SK-N-MC (cell line): ENCODE data around the gene ACR.

Experiments used
- DNase-seq: peaks from one replicate; pipeline ENCODE4 v3.0.0-alpha.2; 2011; ENCODE audit warnings: low read depth, low spot score
- H3K27ac ChIP-seq: fragments of 200-600 bp; sonication (generic); 2 replicates; pipeline ENCODE4 v1.5.1; 2016; ENCODE audit warnings: mixed run types
- H3K36me3 ChIP-seq: fragments of 200-600 bp; sonication (generic); 2 replicates; pipeline ENCODE4 v1.6.1; 2017; ENCODE audit warnings: antibody characterized with exemption, low read length, mixed read lengths; ENCODE audit not compliant: insufficient read depth
- H3K4me3 ChIP-seq: fragments of 200-600 bp; sonication (generic); 2 replicates; pipeline ENCODE4 v1.5.1; 2016
- H3K9ac ChIP-seq: fragments of 200-600 bp; sonication (generic); 2 replicates; pipeline ENCODE4 v1.8.0; 2017; ENCODE audit warnings: mixed run types, mixed read lengths; ENCODE audit not compliant: insufficient read length
- H3K9me3 ChIP-seq: fragments of 200-600 bp; sonication (generic); 2 replicates; pipeline ENCODE4 v1.6.1; 2017; ENCODE audit warnings: low read depth, mild to moderate bottlenecking, antibody characterized with exemption, low read length, moderate library complexity, mixed read lengths
- EZH2 ChIP-seq: fragments of 200-600 bp; sonication (generic); IDR thresholded peaks from one replicate; pipeline ENCODE4 v1.6.1; 2017; ENCODE audit warnings: antibody characterized with exemption
- FOXP2 ChIP-seq: optimal IDR thresholded peaks from 2 replicates; pipeline ENCODE3; 2011; ENCODE audit warnings: mild to moderate bottlenecking, moderate library complexity; ENCODE audit not compliant: insufficient read depth; ENCODE audit errors: extremely low read length, control extremely low read depth
- POLR2AphosphoS5 ChIP-seq: IDR thresholded peaks from 2 replicates; pipeline ENCODE4 v1.6.1; 2012; ENCODE audit warnings: mild to moderate bottlenecking, low read depth, low read length, borderline replicate concordance

ACR gene

GRCh38 chr22:50713571-50714056 lies 24.4 kb upstream of the ACR start:
- Histone ChIP-seq H3K36me3 (no peaks in the 10 kb centered on the region), H3K9me3 (no peaks in the 10 kb centered on the region), H3K27ac (no peak overlapping the region), H3K4me3 (no peak overlapping the region), H3K9ac (no peak overlapping the region)
- TF ChIP-seq EZH2 (no peak), FOXP2 (no peak), POLR2AphosphoS5 (no peak)
- DNase-seq, result no peak

- no peak overlapping the region for H3K27ac ChIP-seq
- TF ChIP-seq POLR2AphosphoS5 (no peak), FOXP2 (no peak)
Measured at GRCh38 chr22:50714150-50714549, 23.9 kb upstream of the ACR start.

GRCh38 chr22:50714631-50715179 lies 23.3 kb upstream of the ACR start:
- no peak overlapping the region for H3K4me3 ChIP-seq
- TF ChIP-seq FOXP2, result no peak
- no peak for TF ChIP-seq EZH2
- no peak for TF ChIP-seq POLR2AphosphoS5
- no peak for DNase-seq
- H3K9me3 ChIP-seq, result no peaks in the 10 kb centered on the region
- H3K27ac ChIP-seq, result no peak overlapping the region
- H3K36me3 ChIP-seq, result no peaks in the 10 kb centered on the region
- H3K9ac ChIP-seq, result no peak overlapping the region

More at GRCh38 chr22:50714150-50714549, 23.9 kb upstream of the ACR start:
- no peaks in the 10 kb centered on the region for H3K36me3 ChIP-seq
- H3K9ac ChIP-seq, result no peak overlapping the region
- DNase-seq, result no peak
- no peak overlapping the region for H3K4me3 ChIP-seq
- no peaks in the 10 kb centered on the region for H3K9me3 ChIP-seq

- TF ChIP-seq FOXP2, result no peak
- no peak for DNase-seq
- Histone ChIP-seq H3K36me3 (no peaks in the 10 kb centered on the region), H3K9ac (no peak overlapping the region), H3K27ac (no peak overlapping the region), H3K9me3 (no peaks in the 10 kb centered on the region), H3K4me3 (no peak overlapping the region)
Measured at GRCh38 chr22:50715250-50715649, 22.8 kb upstream of the ACR start.

GRCh38 chr22:50715776-50716175 lies 22.2 kb upstream of the ACR start:
- H3K36me3 ChIP-seq, result no peaks in the 10 kb centered on the region
- TF ChIP-seq FOXP2 (no peak), POLR2AphosphoS5 (no peak), EZH2 (no peak)

GRCh38 chr22:50716290-50717024 lies 21.5 kb upstream of the ACR start:
- no peak for TF ChIP-seq EZH2
- TF ChIP-seq POLR2AphosphoS5, result no peak
- TF ChIP-seq FOXP2, result no peak
- DNase-seq, result no peak
- Histone ChIP-seq H3K9ac (no peak overlapping the region), H3K9me3 (no peaks in the 10 kb centered on the region), H3K27ac (no peak overlapping the region), H3K4me3 (no peak overlapping the region), H3K36me3 (no peaks in the 10 kb centered on the region)

More at GRCh38 chr22:50715776-50716175, 22.2 kb upstream of the ACR start:
- no peak for DNase-seq
- H3K9me3 ChIP-seq, result no peaks in the 10 kb centered on the region
- H3K27ac ChIP-seq, result no peak overlapping the region
- H3K4me3 ChIP-seq, result no peak overlapping the region
- H3K9ac ChIP-seq, result no peak overlapping the region

- Histone ChIP-seq H3K9ac (no peak overlapping the region), H3K27ac (no peak overlapping the region), H3K9me3 (no peaks in the 10 kb centered on the region), H3K4me3 (no peak overlapping the region), H3K36me3 (no peaks in the 10 kb centered on the region)
- no peak for TF ChIP-seq POLR2AphosphoS5
- no peak for TF ChIP-seq EZH2
- TF ChIP-seq FOXP2, result no peak
- DNase-seq, result no peak
Measured at GRCh38 chr22:50717709-50718351, 20.2 kb upstream of the ACR start.

GRCh38 chr22:50718352-50718709 lies 19.7 kb upstream of the ACR start:
- H3K9me3 ChIP-seq, result no peaks in the 10 kb centered on the region
- no peaks in the 10 kb centered on the region for H3K36me3 ChIP-seq
- no peak overlapping the region for H3K4me3 ChIP-seq
- TF ChIP-seq EZH2 (no peak), POLR2AphosphoS5 (no peak)
- no peak for DNase-seq
- H3K9ac ChIP-seq, result no peak overlapping the region
- no peak overlapping the region for H3K27ac ChIP-seq
